Activated CD4-positive, alpha-beta memory T cell treated with anti-CD3 and anti-CD28 coated beads for 36 hours (primary cell): ENCODE results near the gene GAR1. TPM values are rescaled to one million over a fixed set of nuclear protein-coding genes. Genes with fewer than 3 reads are reported as not detected.
"Not testable (repeated sequence)": the region's sequence is repeated elsewhere in the genome, so short reads cannot be mapped to it uniquely, and the experiment has no call there.

Experiments used
- CTCF ChIA-PET: fragments of 350-600 bp; sonication (Branson Sonifier 250); formaldehyde crosslinking; loops from one replicate; lab custom pipeline; 2021; ENCODE audit warnings: antibody characterized with exemption, inconsistent platforms; lab: Charles Lee
- POLR2A ChIA-PET: fragments of 350-600 bp; sonication (Branson Sonifier 250); formaldehyde crosslinking; loops from one replicate; lab custom pipeline; 2021; ENCODE audit warnings: antibody characterized with exemption; lab: Charles Lee
- DNase-seq: peaks from one replicate; pipeline ENCODE4 v3.0.0-alpha.2; 2020
- H3K27ac Mint-ChIP-seq: one replicate; pipeline ENCODE4 v1.8.0; 2021; ENCODE audit warnings: mixed read lengths
- H3K27me3 Mint-ChIP-seq: one replicate; pipeline ENCODE4 v1.8.0; 2021; ENCODE audit warnings: mixed read lengths
- H3K36me3 Mint-ChIP-seq: one replicate; pipeline ENCODE4 v1.8.0; 2021; ENCODE audit warnings: mixed read lengths
- H3K4me1 Mint-ChIP-seq: one replicate; pipeline ENCODE4 v1.8.0; 2021; ENCODE audit warnings: low read depth, mixed read lengths
- H3K4me3 Mint-ChIP-seq: one replicate; pipeline ENCODE4 v1.8.0; 2021; ENCODE audit warnings: mild to moderate bottlenecking, mixed read lengths
- H3K9me3 Mint-ChIP-seq: one replicate; pipeline ENCODE4 v1.8.0; 2021; ENCODE audit warnings: mixed read lengths
- intact Hi-C: fragments of 100-400 bp; cut with micrococcal nuclease; formaldehyde crosslinking; loops from one replicate; pipeline ENCODE4 v1.15.1; 2023
- total RNA-seq, 2 experiments: library from RNA; stranded (reverse); gene quantifications; one replicate each; pipeline ENCODE4 v1.2.3, GENCODE V29; 2021

GAR1 gene
- total RNA-seq, 2 experiments from 2014 or later: 30.5 to 32.8 TPM

DNA sequence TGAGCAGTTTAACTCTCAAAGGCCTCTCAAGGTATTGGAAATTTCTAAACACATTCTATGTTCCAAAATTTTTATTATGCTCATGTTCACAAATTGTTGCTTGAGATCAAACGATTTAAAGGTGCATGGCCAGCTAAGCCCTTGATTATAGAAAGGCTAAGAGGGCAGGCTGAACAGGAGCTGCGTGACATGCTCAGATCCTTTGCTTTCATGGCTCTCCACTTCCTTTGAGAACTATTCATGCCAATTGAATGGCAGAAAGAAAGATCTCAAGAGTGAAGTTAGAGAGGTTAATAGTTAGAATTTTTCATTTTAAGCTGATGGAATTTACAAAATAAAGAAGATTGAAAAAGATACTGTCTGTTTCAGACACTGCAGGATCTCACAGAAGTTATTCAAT lies 32.9 kb downstream of the GAR1 start:
- no peaks in the 10 kb centered on the region for H3K9me3 Mint-ChIP-seq
- no peak overlapping the region for H3K27ac Mint-ChIP-seq
- peaks cover 2% of the 10 kb centered on the region for H3K4me1 Mint-ChIP-seq
- intact Hi-C loops: no loop called here
- no peaks in the 10 kb centered on the region for H3K27me3 Mint-ChIP-seq
- POLR2A ChIA-PET: no interaction called here
- H3K4me3 Mint-ChIP-seq: no peak overlapping the region
- H3K36me3 Mint-ChIP-seq: peaks cover 6% of the 10 kb centered on the region
- DNase-seq: no peak
- CTCF ChIA-PET: interaction anchor here (0.6 to 0.8 kb wide), 2 partner anchors 128 to 415 kb away, joined by 3 to 7 read pairs; partner anchors contain the start of gene SEC24B

- Mint-ChIP-seq H3K9me3 (no peaks in the 10 kb centered on the region), H3K4me3 (no peak overlapping the region), H3K27me3 (no peaks in the 10 kb centered on the region), H3K4me1 (peaks cover 2% of the 10 kb centered on the region), H3K36me3 (peaks cover 7% of the 10 kb centered on the region), H3K27ac (no peak overlapping the region)
- no peak for DNase-seq
- ChIA-PET CTCF (no interaction called here), POLR2A (no interaction called here)
- intact Hi-C loops: no loop called here
These were observed 35.0 kb downstream of the GAR1 start for GRCh38 chr4:109850601-109851000.

- peaks cover 25% of the 10 kb centered on the region for H3K36me3 Mint-ChIP-seq
- H3K27me3 Mint-ChIP-seq, DNase-seq, H3K27ac Mint-ChIP-seq, CTCF ChIA-PET, POLR2A ChIA-PET, H3K4me1 Mint-ChIP-seq, intact Hi-C loops, H3K4me3 Mint-ChIP-seq: not testable (repeated sequence)
- peaks cover 31% of the 10 kb centered on the region for H3K9me3 Mint-ChIP-seq
These were observed 44.1 kb downstream of the GAR1 start for GRCh38 chr4:109859426-109860300.

- CTCF ChIA-PET: no interaction called here
- no peaks in the 10 kb centered on the region for H3K27me3 Mint-ChIP-seq
- no peaks in the 10 kb centered on the region for H3K4me1 Mint-ChIP-seq
- no peak overlapping the region for H3K4me3 Mint-ChIP-seq
- peaks cover 31% of the 10 kb centered on the region for H3K9me3 Mint-ChIP-seq
- DNase-seq: no peak
- intact Hi-C loops: no loop called here
- no peak overlapping the region for H3K27ac Mint-ChIP-seq
- POLR2A ChIA-PET: no interaction called here
- H3K36me3 Mint-ChIP-seq: peaks cover 17% of the 10 kb centered on the region
These were observed 45.7 kb downstream of the GAR1 start for GRCh38 chr4:109861271-109861670.

GRCh38 chr4:109861916-109862511 lies 46.5 kb downstream of the GAR1 start:
- peaks cover 17% of the 10 kb centered on the region for H3K36me3 Mint-ChIP-seq
- no peak for DNase-seq
- no peak overlapping the region for H3K4me3 Mint-ChIP-seq
- peaks cover 31% of the 10 kb centered on the region for H3K9me3 Mint-ChIP-seq
- H3K27me3 Mint-ChIP-seq: no peaks in the 10 kb centered on the region
- POLR2A ChIA-PET: no interaction called here
- intact Hi-C loops: no loop called here
- CTCF ChIA-PET: no interaction called here
- H3K4me1 Mint-ChIP-seq: no peaks in the 10 kb centered on the region
- no peak overlapping the region for H3K27ac Mint-ChIP-seq

- Mint-ChIP-seq H3K27me3 (no peaks in the 10 kb centered on the region), H3K4me1 (no peaks in the 10 kb centered on the region), H3K9me3 (peaks cover 19% of the 10 kb centered on the region), H3K4me3 (no peak overlapping the region), H3K36me3 (peaks cover 14% of the 10 kb centered on the region), H3K27ac (no peak overlapping the region)
- ChIA-PET CTCF (no interaction called here), POLR2A (no interaction called here)
- no peak for DNase-seq
- intact Hi-C loops: no loop called here
These were observed 48.6 kb downstream of the GAR1 start for GRCh38 chr4:109864134-109864533.

DNA sequence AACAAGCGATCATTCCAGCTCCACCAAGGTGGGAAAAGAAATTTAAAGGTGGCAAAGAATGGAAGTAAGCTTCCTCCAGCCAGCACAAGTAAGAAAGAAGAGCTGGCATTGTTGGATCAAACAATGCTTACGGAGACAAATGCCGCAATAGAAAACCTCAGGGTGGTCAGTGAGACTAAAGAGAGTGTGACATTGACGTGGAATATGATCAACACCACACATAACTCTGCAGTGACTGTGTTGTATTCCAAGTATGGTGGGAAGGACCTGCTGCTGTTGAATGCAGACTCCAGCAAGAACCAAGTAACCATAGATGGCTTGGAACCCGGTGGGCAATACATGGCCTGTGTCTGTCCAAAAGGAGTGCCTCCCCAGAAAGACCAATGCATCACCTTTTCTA lies 54.5 kb downstream of the GAR1 start:
- H3K9me3 Mint-ChIP-seq: no peaks in the 10 kb centered on the region
- H3K36me3 Mint-ChIP-seq: peaks cover 12% of the 10 kb centered on the region
- ChIA-PET CTCF (no interaction called here), POLR2A (no interaction called here)
- H3K27ac Mint-ChIP-seq: no peak overlapping the region
- no peak for DNase-seq
- no peaks in the 10 kb centered on the region for H3K27me3 Mint-ChIP-seq
- H3K4me1 Mint-ChIP-seq: no peaks in the 10 kb centered on the region
- H3K4me3 Mint-ChIP-seq: no peak overlapping the region
- intact Hi-C loops: no loop called here

DNA sequence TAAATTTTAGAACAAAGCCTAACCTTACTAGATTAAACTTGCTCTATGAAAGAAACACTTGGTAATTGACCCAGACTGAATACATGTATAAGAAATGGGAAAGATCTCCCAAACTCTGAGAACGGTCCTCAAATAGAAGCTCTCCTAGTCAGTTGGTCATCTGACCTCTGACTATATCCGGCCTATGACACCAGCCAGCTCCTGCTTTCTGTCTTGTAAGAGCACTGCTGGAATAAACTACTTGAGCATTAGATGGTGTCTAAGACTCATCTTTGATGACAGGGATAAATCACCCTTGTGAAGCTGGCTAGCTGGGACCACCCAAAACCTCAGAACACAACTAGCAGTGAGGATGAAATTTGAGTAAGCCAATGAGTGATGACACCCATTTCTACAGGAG lies 56.5 kb downstream of the GAR1 start:
- Mint-ChIP-seq H3K27ac (no peak overlapping the region), H3K4me1 (no peaks in the 10 kb centered on the region), H3K9me3 (no peaks in the 10 kb centered on the region), H3K27me3 (no peaks in the 10 kb centered on the region), H3K36me3 (peaks cover 12% of the 10 kb centered on the region), H3K4me3 (no peak overlapping the region)
- intact Hi-C loops: no loop called here
- ChIA-PET POLR2A (no interaction called here), CTCF (no interaction called here)
- DNase-seq: no peak

DNA sequence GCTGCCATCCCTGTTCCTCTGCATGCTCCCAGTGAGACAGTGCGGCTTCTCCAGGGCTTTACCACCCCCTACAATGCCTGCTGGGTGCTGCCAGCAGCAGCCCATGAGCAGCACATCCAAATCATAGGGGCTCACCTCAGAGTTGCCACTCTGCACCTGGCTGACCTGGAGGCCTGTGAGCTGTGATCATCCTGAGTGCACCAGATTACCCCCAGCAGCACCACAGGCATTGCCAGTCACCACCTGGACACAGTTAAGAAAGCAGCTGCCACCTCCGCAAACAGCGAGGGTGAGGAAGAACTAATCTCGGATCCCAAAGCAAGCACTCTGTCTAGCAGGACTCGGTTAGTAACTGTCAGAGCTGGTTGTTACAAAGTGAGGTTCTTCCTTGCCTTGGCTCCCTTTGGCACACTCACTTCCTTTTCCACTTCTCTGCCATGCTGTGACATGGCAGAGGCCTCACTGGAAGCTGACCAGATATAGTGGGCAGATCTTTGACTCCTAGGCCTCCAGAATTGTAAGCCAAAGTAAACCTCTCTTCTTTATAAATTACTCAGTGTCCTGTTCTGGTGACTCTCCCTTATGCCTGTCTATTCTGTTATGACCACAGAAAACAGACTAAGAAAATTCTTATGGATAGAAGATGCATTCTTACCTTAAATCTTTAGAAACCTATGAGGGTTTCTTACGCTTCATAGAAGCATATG lies 57.5 kb downstream of the GAR1 start:
- no peaks in the 10 kb centered on the region for H3K27me3 Mint-ChIP-seq
- no peaks in the 10 kb centered on the region for H3K9me3 Mint-ChIP-seq
- H3K4me1 Mint-ChIP-seq: no peaks in the 10 kb centered on the region
- H3K36me3 Mint-ChIP-seq: peaks cover 9% of the 10 kb centered on the region
- no peak overlapping the region for H3K4me3 Mint-ChIP-seq
- H3K27ac Mint-ChIP-seq: no peak overlapping the region
- ChIA-PET POLR2A (no interaction called here), CTCF (no interaction called here)
- DNase-seq: no peak
- intact Hi-C loops: no loop called here

- intact Hi-C loops: no loop called here
- no peak for DNase-seq
- Mint-ChIP-seq H3K27me3 (no peaks in the 10 kb centered on the region), H3K27ac (no peak overlapping the region), H3K36me3 (peaks cover 9% of the 10 kb centered on the region), H3K4me1 (no peaks in the 10 kb centered on the region), H3K9me3 (no peaks in the 10 kb centered on the region), H3K4me3 (no peak overlapping the region)
- POLR2A ChIA-PET: no interaction called here
- CTCF ChIA-PET: no interaction called here
These were observed 58.4 kb downstream of the GAR1 start for GRCh38 chr4:109873791-109874514.
